PFSK-1 (cell line): ENCODE measurements around the gene PLEKHG1. TPM values are rescaled to one million over a fixed set of nuclear protein-coding genes. Genes with fewer than 3 reads are reported as not detected.

Experiments
- FOXP2 ChIP-seq: optimal IDR thresholded peaks from 2 replicates; pipeline ENCODE3; 2011; ENCODE audit warnings: borderline replicate concordance, control low read depth, inconsistent platforms; ENCODE audit not compliant: insufficient read depth; ENCODE audit errors: extremely low read length, extremely low read depth
- POLR2AphosphoS5 ChIP-seq: IDR thresholded peaks from 2 replicates; pipeline ENCODE4 v1.6.1; 2012; ENCODE audit warnings: low read depth, mild to moderate bottlenecking, control low read depth, low read length, moderate library complexity
- SIN3A ChIP-seq: IDR thresholded peaks from 2 replicates; pipeline ENCODE4 v1.6.1; 2012; ENCODE audit warnings: mild to moderate bottlenecking, low read length, moderate library complexity, borderline replicate concordance; ENCODE audit not compliant: insufficient read depth
- TAF1 ChIP-seq: IDR thresholded peaks from 2 replicates; pipeline ENCODE4 v1.6.1; 2012; ENCODE audit warnings: low read length, control low read depth, borderline replicate concordance; ENCODE audit not compliant: insufficient read depth
- polyA plus RNA-seq: library from polyadenylated mRNA; unstranded; fragments of >200 nt; gene quantifications from one replicate; pipeline ENCODE4 v1.2.1, GENCODE V29; 2012; ENCODE audit warnings: low read depth, missing spikeins; ENCODE audit not compliant: insufficient read length
- TF ChIP-seq, protein P1 (sequence below), 2 experiments: IDR thresholded peaks; 2 replicates each; pipeline versions ENCODE4 v1.6.1 to v1.8.0; 2011 to 2012; ENCODE audit warnings: low read depth in 2 of 2, low read length in 2 of 2, control low read depth in 1 of 2, inconsistent platforms in 1 of 2, mild to moderate bottlenecking in 1 of 2, moderate library complexity in 1 of 2; ENCODE audit not compliant: insufficient read depth in 1 of 2

Gene PLEKHG1
- 0.68 TPM for polyA plus RNA-seq

DNA sequence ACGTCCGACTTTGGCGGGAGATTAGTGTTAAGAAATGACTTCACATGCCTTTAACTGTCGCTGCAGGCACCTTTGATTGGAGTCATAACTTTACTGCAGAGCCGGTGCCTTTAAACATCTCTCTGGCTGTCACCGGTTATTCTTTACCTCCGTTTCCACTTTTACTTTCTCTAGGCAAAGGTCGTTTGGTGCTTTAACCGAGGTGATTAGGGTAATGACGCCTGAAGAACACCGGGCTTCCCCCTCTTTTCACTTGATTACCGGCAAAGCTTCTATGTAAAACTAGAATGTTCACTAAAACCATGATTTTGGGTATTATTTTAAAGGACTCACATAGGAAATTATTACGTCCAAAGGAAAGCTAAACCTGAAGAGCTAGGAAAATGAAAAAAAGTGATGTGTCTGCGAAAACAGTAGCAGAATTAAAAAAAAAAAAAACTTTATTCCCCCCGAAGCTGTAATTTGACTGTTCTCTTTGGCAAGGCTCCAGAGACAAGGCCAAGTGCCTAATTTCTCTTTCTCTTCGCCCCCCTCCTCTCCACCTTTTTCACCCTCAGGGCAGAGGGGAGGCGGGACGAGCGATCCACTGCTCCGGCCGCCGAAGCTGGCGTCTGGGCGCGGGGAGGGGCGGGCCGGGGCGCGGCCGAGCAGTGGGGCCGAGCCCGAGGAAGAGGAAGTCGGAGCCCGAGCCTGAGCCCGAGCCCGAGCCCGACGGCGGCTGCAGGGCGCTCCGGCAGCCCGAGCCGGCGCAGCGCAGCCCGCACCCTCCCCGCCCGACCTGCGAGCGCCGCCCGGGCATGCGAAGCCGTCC is at the start of gene PLEKHG1:
Gene PLEKHG1 (plus strand): TSS at position 687 of the 811 bp plus-strand sequence. CDS start 133,797 bp downstream, outside the sequence.
- TF ChIP-seq, protein P1, sequence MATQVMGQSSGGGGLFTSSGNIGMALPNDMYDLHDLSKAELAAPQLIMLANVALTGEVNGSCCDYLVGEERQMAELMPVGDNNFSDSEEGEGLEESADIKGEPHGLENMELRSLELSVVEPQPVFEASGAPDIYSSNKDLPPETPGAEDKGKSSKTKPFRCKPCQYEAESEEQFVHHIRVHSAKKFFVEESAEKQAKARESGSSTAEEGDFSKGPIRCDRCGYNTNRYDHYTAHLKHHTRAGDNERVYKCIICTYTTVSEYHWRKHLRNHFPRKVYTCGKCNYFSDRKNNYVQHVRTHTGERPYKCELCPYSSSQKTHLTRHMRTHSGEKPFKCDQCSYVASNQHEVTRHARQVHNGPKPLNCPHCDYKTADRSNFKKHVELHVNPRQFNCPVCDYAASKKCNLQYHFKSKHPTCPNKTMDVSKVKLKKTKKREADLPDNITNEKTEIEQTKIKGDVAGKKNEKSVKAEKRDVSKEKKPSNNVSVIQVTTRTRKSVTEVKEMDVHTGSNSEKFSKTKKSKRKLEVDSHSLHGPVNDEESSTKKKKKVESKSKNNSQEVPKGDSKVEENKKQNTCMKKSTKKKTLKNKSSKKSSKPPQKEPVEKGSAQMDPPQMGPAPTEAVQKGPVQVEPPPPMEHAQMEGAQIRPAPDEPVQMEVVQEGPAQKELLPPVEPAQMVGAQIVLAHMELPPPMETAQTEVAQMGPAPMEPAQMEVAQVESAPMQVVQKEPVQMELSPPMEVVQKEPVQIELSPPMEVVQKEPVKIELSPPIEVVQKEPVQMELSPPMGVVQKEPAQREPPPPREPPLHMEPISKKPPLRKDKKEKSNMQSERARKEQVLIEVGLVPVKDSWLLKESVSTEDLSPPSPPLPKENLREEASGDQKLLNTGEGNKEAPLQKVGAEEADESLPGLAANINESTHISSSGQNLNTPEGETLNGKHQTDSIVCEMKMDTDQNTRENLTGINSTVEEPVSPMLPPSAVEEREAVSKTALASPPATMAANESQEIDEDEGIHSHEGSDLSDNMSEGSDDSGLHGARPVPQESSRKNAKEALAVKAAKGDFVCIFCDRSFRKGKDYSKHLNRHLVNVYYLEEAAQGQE (IDR thresholded peaks at IDR 0.05; ENCODE audit: insufficient read depth in 1 of 2, low read depth in 2 of 2, low read length in 2 of 2): no peak
- no peak for TF ChIP-seq FOXP2
- TF ChIP-seq POLR2AphosphoS5: no peak
- TF ChIP-seq TAF1: no peak
- no peak for TF ChIP-seq SIN3A

DNA sequence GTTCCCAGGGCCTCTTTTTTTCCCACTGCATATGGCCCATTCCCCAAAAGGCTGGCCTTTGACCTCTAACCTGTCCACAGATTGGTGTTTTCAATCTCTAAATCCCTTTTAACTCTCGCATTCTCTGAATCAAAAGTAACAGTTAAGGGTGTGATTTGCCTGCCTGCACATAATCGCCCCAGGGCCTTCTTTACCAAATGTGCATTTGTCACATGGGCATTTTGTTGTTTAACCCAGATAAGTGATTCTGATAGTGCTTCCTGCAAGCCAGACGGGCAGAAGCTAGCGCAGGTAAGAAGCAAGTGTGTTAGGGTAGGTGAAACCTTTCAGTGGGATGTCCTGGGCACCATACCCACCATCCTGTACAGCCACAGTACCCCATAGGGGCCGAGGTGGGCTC is 49.4 kb upstream of the PLEKHG1 start:
- TF ChIP-seq FOXP2: no peak
- TF ChIP-seq, protein P1 (IDR thresholded peaks at IDR 0.05; ENCODE audit: insufficient read depth in 1 of 2, low read depth in 2 of 2, low read length in 2 of 2): no peak
- no peak for TF ChIP-seq SIN3A
- no peak for TF ChIP-seq POLR2AphosphoS5
- no peak for TF ChIP-seq TAF1

DNA sequence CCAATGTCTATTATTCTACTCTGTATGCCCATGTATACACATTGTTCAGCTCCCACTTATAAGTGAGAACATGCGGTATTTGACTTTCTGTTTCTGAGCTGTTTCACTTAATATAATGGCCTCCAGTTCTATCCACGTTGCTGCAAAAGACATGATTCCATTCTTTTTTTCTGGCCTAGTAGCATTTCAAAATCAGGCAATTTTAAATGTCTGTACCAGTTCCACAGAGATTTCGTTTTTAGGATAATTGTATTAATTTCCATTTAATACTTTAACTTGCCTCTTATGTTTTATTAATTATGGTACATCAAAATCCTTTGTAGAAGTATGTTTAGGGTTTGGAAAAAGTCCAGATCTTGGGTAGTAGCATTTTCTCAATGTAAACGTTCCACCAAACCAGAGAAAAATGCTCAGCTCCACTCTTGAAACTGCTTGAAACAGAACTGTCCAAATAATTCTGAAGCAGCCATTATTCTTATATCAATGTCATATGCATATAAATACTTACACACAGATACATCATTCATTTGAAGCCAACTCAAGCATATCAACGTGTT is 42.6 kb upstream of the PLEKHG1 start:
- TF ChIP-seq POLR2AphosphoS5: no peak
- TF ChIP-seq FOXP2: no peak
- no peak for TF ChIP-seq TAF1
- TF ChIP-seq SIN3A: no peak
- TF ChIP-seq, protein P1 (IDR thresholded peaks at IDR 0.05; ENCODE audit: insufficient read depth in 1 of 2, low read depth in 2 of 2, low read length in 2 of 2): no peak

DNA sequence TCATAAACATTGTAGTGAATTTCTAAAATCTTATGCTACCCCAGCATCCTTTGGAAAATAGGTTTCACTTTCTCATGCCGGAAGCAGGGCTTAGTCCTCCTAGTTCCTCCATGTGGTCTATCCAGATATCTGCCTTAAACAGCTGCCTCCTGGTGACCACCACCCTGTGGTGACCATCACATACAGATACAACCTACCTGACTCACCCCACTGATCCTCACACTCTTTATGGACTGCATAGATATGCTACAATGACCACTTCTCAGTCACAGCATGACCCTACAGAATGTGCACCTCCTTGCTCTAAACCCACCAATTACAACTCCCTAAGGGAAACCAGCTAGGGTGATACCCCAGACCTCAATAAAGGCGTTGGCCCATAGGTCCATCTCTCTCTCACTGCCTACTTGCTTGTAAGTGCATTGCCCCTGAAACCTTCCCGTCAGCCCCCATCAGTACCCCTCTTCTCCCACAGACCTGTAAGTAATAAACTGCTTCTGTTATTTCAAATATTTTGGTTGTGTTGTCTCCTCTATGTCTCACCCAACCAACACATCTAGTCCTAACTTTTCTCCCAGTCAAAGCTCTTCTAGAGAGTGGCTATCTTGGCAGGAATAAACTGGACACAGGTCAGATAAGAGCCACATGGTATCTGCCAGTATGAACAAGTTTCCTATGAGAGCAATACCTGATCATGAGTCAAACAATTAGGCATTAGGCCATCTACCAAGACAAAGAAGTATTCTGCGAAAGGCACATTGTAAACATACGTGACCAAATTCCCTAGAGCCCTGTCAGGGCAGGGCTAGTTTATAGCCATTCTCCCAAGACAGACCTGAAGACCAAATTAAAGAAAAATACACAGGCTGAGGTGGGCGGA is 39.4 kb upstream of the PLEKHG1 start:
- no peak for TF ChIP-seq FOXP2
- TF ChIP-seq SIN3A: no peak
- TF ChIP-seq TAF1: no peak
- TF ChIP-seq, protein P1 (IDR thresholded peaks at IDR 0.05; ENCODE audit: insufficient read depth in 1 of 2, low read depth in 2 of 2, low read length in 2 of 2): no peak
- no peak for TF ChIP-seq POLR2AphosphoS5
